MCF 10A (cell line): ENCODE data around the gene SLC8A2. TPM values are rescaled to one million over a fixed set of nuclear protein-coding genes. Genes with fewer than 3 reads are reported as not detected.

Experiments
- BruUV-seq: library from RNA; stranded (reverse); fragments of 400-500 nt; replicated peaks from 2 replicates; lab custom pipeline; 2021; lab: Mats Ljungman, UMichigan
- CTCF ChIA-PET: fragments of 300-600 bp; sonication (Branson Sonifier 250); formaldehyde crosslinking; extraction: SDS; loops from one replicate; lab custom pipeline; 2021; ENCODE audit warnings: antibody characterized with exemption, inconsistent platforms; lab: Yijun Ruan, JAX
- POLR2A ChIA-PET: fragments of 300-600, 350-650 bp; sonication (Branson Sonifier 250); formaldehyde crosslinking; extraction: SDS; loops from one replicate; lab custom pipeline; 2020; ENCODE audit warnings: antibody characterized with exemption, inconsistent platforms; lab: Yijun Ruan, JAX
- DNase-seq: peaks from one replicate; pipeline ENCODE4 v3.0.0-alpha.2; 2018; ENCODE audit not compliant: unreplicated experiment
- H3K27ac Mint-ChIP-seq: one replicate; pipeline ENCODE4 v1.8.0; 2022; ENCODE audit warnings: mild to moderate bottlenecking, low read depth, mixed read lengths; ENCODE audit not compliant: unreplicated experiment
- H3K27me3 Mint-ChIP-seq: one replicate; pipeline ENCODE4 v1.8.0; 2022; ENCODE audit warnings: mixed read lengths; ENCODE audit not compliant: insufficient read depth, unreplicated experiment
- H3K36me3 Mint-ChIP-seq: one replicate; pipeline ENCODE4 v1.8.0; 2022; ENCODE audit warnings: mild to moderate bottlenecking, moderate library complexity, mixed read lengths; ENCODE audit not compliant: insufficient read depth, unreplicated experiment
- H3K4me1 Mint-ChIP-seq: one replicate; pipeline ENCODE4 v1.8.0; 2022; ENCODE audit warnings: mixed read lengths; ENCODE audit not compliant: insufficient read depth, unreplicated experiment
- H3K4me3 Mint-ChIP-seq: one replicate; pipeline ENCODE4 v1.8.0; 2022; ENCODE audit warnings: mild to moderate bottlenecking, moderate library complexity, mixed read lengths; ENCODE audit not compliant: unreplicated experiment
- H3K9me3 Mint-ChIP-seq: one replicate; pipeline ENCODE4 v1.8.0; 2022; ENCODE audit warnings: mixed read lengths; ENCODE audit not compliant: unreplicated experiment
- intact Hi-C: fragments of 100-400 bp; cut with micrococcal nuclease; formaldehyde crosslinking; loops from 2 replicates; pipeline ENCODE4 v1.14.1; 2022
- total RNA-seq: library from RNA; stranded (reverse); gene quantifications from 2 replicates; pipeline ENCODE4 v1.2.3, GENCODE V29; 2022
- TF ChIP-seq, protein P1 (sequence below): fragments of 200-600 bp; IDR thresholded peaks from one replicate; pipeline ENCODE4 v1.8.0; 2022; ENCODE audit warnings: antibody characterized with exemption, mild to moderate bottlenecking; ENCODE audit not compliant: unreplicated experiment

The SLC8A2 gene
- total RNA-seq, 1 experiment from 2014 or later, result not detected

GRCh38 chr19:47417746-47418691 is 53.7 kb downstream of the SLC8A2 start:
- CTCF ChIA-PET, result interaction anchor here (0.6 to 3.2 kb wide), 3 partner anchors 10 to 26 kb away, joined by 3 to 18 read pairs (median 3); no protein-coding TSS in a partner anchor
- H3K9me3 Mint-ChIP-seq, result no peaks in the 10 kb centered on the region
- no peaks in the 10 kb centered on the region for H3K36me3 Mint-ChIP-seq
- no peak for DNase-seq
- intact Hi-C loops, result no loop called here
- no TSS peak for BruUV-seq
- TF ChIP-seq, protein P1, sequence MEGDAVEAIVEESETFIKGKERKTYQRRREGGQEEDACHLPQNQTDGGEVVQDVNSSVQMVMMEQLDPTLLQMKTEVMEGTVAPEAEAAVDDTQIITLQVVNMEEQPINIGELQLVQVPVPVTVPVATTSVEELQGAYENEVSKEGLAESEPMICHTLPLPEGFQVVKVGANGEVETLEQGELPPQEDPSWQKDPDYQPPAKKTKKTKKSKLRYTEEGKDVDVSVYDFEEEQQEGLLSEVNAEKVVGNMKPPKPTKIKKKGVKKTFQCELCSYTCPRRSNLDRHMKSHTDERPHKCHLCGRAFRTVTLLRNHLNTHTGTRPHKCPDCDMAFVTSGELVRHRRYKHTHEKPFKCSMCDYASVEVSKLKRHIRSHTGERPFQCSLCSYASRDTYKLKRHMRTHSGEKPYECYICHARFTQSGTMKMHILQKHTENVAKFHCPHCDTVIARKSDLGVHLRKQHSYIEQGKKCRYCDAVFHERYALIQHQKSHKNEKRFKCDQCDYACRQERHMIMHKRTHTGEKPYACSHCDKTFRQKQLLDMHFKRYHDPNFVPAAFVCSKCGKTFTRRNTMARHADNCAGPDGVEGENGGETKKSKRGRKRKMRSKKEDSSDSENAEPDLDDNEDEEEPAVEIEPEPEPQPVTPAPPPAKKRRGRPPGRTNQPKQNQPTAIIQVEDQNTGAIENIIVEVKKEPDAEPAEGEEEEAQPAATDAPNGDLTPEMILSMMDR, result no peak
- POLR2A ChIA-PET, result interaction anchor here (0.6 to 0.7 kb wide), 3 partner anchors 123 to 388 kb away, joined by 3 read pairs; no protein-coding TSS in a partner anchor
- peak overlapping the region; percentile 63 for H3K4me3 Mint-ChIP-seq
- peaks cover 71% of the 10 kb centered on the region for H3K27me3 Mint-ChIP-seq
- peaks cover 32% of the 10 kb centered on the region for H3K4me1 Mint-ChIP-seq
- H3K27ac Mint-ChIP-seq, result no peak overlapping the region

- peaks cover 29% of the 10 kb centered on the region for H3K4me1 Mint-ChIP-seq
- peaks cover 63% of the 10 kb centered on the region for H3K27me3 Mint-ChIP-seq
- TF ChIP-seq, protein P1, result no peak
- CTCF ChIA-PET, result interaction anchor here (0.6 to 3.2 kb wide), 2 partner anchors 11 to 26 kb away, joined by 3 to 18 read pairs; no protein-coding TSS in a partner anchor
- H3K27ac Mint-ChIP-seq, result no peak overlapping the region
- TSS peak; percentile 26 for BruUV-seq
- intact Hi-C loops, result no loop called here
- H3K4me3 Mint-ChIP-seq, result peak overlapping the region; percentile 63
- no peaks in the 10 kb centered on the region for H3K9me3 Mint-ChIP-seq
- no peak for DNase-seq
- H3K36me3 Mint-ChIP-seq, result no peaks in the 10 kb centered on the region
- POLR2A ChIA-PET, result interaction anchor here (0.5 to 0.7 kb wide), 4 partner anchors 15 to 178 kb away, joined by 3 read pairs; no protein-coding TSS in a partner anchor
Observed at GRCh38 chr19:47417107-47417745, 54.5 kb downstream of the SLC8A2 start.

- no peaks in the 10 kb centered on the region for H3K36me3 Mint-ChIP-seq
- no peak for DNase-seq
- H3K4me1 Mint-ChIP-seq, result peaks cover 25% of the 10 kb centered on the region
- H3K27me3 Mint-ChIP-seq, result peaks cover 57% of the 10 kb centered on the region
- TF ChIP-seq, protein P1, result no peak
- ChIA-PET POLR2A (interaction anchor here (0.7 kb wide), 1 partner anchor 14 kb away, joined by 3 read pairs; no protein-coding TSS in a partner anchor), CTCF (interaction anchor here (0.7 to 3.2 kb wide), 2 partner anchors 25 to 117 kb away, joined by 4 to 18 read pairs; no protein-coding TSS in a partner anchor)
- no peak overlapping the region for H3K4me3 Mint-ChIP-seq
- intact Hi-C loops, result no loop called here
- no peak overlapping the region for H3K27ac Mint-ChIP-seq
- H3K9me3 Mint-ChIP-seq, result no peaks in the 10 kb centered on the region
- no TSS peak for BruUV-seq
Observed at GRCh38 chr19:47416643-47416985, 55.1 kb downstream of the SLC8A2 start.
